GM12874 (cell line): Measurements from ENCODE around the gene RFX4.

Source experiments
- TF ChIP-seq, protein P1 (sequence below): IDR thresholded peaks from 2 replicates; pipeline ENCODE4 v1.5.1; 2011; ENCODE audit warnings: low read depth, mild to moderate bottlenecking, control low read depth, low read length, moderate library complexity; ENCODE audit not compliant: insufficient read depth

Gene RFX4

DNA sequence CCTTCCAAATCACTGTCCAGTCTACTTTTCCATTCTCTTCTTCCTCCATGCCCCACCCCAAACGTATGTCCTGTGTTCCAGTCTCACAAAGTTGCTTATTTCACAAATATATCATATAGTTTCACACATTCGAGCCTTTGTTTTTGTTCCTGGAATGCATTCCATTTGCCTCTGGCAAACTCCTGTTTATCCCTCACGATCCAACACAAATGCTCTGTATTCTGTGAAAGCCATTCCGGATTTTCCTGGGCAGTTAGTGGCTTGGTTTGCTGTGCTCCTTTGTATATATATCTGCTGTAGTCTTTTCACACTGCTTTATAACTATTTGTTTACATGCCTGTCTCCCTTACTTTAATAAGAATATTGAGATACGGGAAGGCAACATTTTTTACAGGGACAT is 200.7 kb downstream of the RFX4 start:
- TF ChIP-seq, protein P1, sequence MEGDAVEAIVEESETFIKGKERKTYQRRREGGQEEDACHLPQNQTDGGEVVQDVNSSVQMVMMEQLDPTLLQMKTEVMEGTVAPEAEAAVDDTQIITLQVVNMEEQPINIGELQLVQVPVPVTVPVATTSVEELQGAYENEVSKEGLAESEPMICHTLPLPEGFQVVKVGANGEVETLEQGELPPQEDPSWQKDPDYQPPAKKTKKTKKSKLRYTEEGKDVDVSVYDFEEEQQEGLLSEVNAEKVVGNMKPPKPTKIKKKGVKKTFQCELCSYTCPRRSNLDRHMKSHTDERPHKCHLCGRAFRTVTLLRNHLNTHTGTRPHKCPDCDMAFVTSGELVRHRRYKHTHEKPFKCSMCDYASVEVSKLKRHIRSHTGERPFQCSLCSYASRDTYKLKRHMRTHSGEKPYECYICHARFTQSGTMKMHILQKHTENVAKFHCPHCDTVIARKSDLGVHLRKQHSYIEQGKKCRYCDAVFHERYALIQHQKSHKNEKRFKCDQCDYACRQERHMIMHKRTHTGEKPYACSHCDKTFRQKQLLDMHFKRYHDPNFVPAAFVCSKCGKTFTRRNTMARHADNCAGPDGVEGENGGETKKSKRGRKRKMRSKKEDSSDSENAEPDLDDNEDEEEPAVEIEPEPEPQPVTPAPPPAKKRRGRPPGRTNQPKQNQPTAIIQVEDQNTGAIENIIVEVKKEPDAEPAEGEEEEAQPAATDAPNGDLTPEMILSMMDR: no peak

DNA sequence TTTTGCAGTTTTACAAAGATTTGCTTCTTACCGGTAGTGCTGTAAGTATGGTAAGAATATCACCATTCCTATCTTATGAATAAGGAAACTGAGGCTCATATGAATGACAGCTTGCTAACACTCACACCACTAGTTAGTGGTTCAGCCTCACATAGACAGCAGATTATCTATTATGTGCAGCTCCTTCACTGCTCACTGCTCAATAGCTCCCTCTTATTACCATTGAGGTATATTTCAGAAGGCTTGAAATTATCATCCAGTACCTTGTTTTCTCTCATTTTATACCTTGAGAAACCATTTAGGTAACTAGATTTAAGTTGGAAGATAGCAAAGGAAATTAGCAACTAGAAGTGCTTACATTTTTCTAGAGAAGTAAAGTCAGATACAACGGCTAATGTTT is 207.2 kb downstream of the RFX4 start:
- TF ChIP-seq, protein P1: no peak

DNA sequence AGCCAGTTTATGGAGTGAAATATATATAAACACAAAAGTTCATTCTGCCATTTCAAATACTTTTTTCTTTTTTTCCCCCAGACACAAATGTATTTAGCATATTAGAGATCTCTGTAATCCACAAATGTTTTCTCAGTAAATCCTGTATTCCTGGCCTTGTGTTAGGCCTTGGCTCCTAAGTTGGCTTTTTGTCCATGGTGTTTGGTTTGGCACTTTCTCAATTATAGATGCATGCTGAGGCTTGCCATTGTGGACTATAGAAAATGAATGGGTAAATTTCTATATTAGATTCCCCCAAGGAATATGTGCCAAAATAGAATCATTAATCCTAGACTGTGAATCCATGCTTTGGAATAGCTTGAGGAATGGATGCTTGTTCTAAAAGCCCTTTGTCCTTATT is 208.7 kb downstream of the RFX4 start:
- TF ChIP-seq, protein P1: no peak

DNA sequence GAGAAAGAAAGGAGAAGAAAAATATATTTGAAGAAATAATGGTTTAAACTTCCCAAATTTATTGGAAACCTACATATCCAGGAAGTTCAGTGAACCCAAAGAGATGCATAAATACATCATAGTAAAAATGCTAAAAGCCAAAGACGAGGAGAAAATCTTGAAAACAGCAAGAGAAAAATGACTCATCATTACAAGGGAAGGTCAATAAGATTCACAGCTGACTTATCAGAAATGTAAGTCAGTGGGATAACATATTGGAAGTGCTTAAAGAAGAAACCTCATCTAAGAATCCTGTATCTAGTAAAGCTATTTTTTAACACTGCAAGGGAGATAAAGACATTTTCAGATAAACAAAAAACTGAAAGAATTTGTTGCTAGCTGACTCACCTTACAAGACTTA is 211.6 kb downstream of the RFX4 start:
- TF ChIP-seq, protein P1: no peak

DNA sequence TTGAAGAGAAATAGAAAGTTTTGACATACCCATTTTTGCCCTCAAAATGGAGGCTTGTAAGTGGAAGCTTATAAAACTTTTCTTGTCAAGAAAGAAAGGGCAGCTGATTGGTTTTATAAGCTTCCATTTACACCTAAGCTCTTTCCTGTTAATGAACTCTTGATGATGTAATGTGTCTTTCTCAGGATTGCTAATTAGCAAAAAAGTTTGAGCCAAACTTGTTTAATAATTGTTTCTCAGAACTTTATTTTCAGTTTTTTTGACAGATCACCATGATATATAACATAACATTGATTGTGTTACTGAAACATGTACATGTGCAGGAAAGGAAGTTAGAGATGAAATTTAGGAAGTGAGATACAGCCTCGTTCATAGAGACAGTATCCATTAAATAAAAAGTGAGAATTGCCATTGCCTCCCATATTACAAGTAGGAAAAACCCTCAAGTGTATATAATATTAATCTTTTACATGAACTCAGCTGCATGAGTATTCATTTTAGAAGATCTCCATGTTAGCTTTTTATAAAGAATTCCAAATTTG is 218.4 kb downstream of the RFX4 start:
- TF ChIP-seq, protein P1: no peak

DNA sequence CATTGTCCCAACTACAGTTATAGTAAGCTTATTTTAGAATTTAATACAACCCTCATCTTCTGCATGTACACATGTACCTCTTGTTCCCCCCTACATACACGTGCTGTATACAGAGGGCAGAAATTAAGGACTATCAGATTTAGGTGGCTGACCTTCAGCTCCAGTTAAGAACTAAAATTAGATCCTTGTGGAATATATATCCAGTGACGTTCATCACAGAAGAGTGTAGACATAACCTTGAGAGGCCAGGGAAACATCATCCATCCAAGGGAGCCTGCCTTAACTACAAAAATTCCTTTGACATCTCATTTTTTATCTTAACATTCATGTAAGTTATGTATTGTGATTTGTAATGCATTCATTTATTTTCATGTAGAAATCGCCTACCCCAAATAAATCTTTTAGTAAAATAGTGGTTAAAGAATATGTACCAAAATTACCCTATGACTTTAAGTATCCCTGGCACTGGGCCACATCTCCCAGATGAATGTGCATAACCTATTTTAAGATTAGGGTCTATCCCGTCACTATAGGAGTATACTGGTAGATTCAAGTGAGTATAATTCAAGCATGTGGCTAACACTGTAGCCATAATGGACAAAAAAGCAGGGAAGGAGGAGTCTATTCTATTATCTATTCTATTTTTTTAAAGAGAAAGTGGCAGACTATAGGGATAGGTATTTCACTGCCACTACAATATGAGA is 219.2 kb downstream of the RFX4 start:
- TF ChIP-seq, protein P1: no peak

DNA sequence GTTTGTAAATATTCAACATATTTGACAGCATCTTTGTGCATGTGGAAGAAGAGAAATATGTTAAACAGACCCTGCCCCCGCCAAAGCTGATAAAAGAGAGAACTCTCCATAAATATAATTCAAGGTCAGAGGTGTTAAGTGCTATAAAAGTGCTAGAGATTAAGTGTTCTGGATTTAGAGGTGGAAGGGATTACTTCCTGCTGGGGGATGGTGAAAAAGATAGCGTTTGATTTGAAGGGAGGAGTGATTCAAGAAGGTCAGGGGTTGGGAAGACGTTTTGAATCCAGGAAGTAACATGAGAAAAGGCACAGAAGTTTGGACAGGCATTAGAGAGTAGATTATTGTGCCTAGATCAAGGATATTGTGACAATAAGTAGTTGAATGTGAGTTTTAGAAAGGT is 221.9 kb downstream of the RFX4 start:
- TF ChIP-seq, protein P1: no peak
